Right lung (tissue), 5 donors: ENCODE measurements around the gene FRAS1. TPM values are rescaled to one million over a fixed set of nuclear protein-coding genes. Genes with fewer than 3 reads are reported as not detected.

Source experiments
- DNase-seq, 2 donors: peaks; one replicate each; pipeline ENCODE4 v3.0.0-alpha.2; 2013
- polyA plus RNA-seq, 5 donors: library from polyadenylated mRNA; unstranded; fragments of 120-200 nt; gene quantifications; one replicate each; pipeline versions ENCODE4 v1.2.1 to v1.2.3, GENCODE V29; 2013; ENCODE audit warnings: inconsistent platforms in 1 of 5, low replicate concordance in 1 of 5; ENCODE audit not compliant: insufficient read length in 5 of 5, insufficient read depth in 1 of 5

The FRAS1 gene
- polyA plus RNA-seq, 5 donors: 23.5 to 45.6 (median 42.8) TPM

DNA sequence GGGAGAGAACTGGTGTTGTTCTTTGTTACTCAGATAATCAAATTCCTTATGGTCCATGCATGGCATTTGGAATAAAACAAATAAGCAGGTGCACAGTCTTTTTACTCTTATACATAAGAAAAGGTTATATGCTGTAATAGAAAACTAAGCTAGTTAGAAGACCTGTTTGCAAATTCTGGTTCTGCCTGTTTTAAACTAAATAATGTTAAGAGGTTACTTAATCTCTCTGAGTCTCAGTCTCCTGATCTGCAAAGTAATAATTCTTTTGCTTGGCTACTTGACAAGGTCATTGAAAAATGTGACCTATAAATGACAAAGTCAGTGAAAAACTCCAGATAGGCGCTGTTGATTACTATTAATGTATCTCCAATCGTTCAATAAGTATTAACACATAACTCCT is 451.9 kb downstream of the FRAS1 start:
- DNase-seq: no peak

DNA sequence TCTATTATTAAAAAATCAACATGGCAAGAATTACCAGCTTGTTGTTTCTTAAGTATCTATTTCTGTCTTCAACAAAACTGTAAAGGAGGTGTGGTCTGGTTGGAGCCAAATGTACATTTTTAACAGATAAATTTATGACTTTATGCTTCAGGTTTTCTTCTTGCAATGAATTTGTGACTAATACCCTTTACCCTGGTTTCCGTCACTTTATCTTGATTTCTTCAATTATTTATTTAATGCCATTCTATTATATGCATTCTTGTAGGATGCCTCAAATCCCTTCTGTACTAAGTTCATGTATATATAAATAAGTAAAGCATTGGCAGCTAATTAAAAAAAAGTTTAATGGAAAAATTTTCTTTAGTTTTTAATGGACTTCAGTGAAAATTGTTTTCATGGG is 453.0 kb downstream of the FRAS1 start:
- DNase-seq: no peak

DNA sequence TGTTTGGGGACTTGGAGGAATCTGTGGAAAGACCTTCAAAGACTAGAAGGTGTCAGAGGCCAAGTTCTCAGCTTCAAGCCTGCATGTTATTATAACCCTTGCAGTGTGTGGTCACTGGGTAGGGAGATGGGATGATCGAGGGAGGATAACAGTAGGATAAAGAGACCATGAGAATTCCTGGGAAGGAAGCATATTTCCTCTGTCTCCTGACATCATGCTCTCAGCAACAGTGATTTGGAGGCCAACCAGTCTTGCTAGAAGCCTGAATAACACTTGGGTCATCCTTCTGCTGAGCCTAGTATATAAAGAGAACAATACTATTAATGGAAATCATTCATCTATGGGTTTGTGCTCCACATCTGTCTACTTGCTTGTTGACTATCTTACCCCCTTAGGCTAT is 453.6 kb downstream of the FRAS1 start:
- no peak for DNase-seq

DNA sequence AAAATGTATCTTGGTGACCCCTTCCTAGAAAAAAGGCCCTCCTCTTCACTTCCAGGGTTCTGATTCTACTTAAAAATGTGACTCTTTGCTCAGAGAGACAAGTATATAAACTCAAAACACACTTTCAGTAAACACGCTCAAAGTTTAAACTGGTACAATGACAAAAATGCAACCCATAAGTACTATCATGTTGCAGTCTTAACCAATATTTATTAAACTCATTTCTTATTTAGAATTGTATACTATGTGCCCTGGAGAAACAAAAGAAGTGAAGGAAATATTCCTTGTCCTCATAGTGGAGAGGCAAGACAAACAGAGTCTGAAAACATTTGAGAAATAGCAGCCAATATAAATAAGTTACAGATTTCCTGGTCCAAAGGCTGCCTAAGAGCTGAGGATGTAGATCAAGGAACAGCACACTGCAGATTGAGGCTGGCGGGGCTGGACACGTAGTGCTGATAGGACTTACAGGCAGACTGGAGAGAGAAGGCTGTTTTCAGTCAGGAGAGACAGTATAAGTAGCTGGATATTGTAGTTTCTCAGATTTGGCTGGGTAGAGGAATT is 455.3 kb downstream of the FRAS1 start:
- no peak for DNase-seq

DNA sequence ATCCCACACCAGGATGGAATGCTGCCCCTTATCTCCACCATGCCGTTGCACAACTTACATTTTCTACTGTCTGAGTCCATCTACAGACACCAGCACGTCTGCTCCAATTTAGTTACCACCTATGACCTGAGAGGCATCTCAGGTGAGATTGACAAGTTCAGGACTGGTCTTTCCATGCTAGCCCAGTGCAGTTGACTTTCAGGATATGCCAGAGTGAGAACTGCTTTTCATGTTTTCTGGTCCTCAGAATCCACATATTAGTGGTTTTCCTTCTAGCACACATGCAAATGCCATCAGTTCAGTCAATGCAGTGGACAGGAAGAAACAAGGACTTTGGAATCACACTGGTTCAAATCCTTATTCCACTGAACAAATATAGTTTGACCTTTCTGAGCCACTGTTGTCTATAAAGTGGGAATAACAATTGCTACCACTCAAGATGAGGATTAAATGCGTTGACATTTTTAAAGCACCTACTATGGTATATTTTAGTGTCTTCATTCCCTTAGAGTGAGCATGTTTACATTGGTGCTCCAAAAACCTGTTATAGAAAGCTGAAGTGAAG is 456.4 kb downstream of the FRAS1 start:
- no peak for DNase-seq

DNA sequence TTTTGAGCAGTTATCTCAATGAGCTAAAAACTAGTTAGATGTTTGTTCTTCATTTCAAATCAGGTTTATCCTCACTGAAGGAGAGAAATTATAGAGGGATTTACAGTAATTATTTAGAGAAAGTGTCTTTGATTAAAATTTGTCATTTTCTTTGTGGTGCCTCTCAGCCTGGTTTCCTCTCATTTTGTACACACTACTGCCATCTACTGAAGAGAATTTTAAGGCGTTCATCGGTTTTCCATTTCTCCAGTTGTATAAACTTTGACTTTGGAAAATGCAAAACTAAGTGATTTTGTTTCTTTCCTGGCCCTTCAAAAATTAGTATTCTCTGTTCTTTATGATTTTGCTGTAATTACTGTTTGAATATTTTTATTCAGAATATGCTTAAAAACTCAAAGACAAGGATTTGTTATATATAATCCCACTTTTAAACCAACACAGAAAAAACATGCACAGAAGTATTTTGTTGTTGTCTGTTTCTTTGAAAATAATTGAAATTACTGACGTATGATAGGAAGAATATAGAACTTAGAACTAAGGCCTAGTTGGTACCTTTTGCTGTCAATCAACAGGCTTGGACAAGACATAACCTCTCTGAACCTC is 460.0 kb downstream of the FRAS1 start:
- peak in 1 of 2 donors; percentile 36 for DNase-seq

DNA sequence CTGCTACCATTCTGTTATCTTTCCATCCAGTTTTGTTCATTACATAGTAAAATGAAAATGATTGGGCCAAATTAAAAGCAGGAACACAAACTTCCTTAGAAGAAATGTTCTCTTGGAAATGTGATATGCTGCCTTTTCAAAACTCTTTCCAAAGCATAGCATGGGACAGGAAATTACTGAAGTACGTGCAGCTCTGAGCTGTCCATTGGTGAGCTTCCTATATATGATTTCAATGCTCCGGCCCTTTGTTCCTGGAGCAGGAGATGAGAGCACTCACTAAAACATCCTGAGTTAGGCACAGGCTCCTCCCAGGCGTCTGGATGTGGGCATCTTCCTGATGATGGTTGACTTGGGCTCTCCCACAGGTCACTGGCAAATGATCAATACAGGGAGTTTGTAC is 461.4 kb downstream of the FRAS1 start:
- DNase-seq: no peak

DNA sequence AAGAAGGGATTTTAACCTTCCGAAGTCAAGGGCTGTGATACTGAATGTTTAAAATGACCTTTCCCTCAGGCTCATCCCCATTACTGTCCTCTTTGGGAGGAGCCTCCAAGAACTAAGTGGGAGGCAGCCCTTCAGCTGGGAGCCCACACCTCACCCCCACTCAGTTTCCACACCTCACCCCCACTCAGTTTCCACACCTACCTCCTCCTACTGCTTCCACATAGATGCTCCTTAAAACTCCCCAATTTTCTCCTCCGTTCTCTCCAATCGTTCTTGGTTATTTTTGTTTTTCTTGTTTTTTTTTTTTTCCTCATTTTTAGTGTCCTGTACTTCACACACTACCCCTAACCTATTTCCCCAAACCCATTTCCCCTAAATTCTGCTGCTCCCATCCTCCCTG is 462.8 kb downstream of the FRAS1 start:
- no peak for DNase-seq

DNA sequence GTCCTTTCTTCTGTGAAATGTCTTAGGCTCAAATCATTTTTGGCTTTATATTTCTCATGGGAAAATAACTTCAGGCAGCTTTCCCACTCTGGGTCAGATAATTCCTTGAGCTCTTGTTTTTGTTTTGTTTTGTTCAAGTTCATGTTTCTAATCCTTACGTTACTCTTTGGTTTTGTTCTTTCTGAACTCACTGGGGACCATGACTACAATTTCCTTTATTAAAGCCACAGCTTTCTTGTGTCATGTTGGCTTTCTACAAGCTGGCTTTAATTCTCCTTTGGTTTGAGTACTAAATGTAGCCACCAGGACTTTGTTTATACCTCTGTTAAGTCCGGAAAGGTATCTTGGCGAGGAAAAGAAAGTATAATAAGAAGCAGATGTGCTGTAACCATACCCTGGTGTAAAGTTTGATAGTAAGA is 463.7 kb downstream of the FRAS1 start:
- DNase-seq: no peak

DNA sequence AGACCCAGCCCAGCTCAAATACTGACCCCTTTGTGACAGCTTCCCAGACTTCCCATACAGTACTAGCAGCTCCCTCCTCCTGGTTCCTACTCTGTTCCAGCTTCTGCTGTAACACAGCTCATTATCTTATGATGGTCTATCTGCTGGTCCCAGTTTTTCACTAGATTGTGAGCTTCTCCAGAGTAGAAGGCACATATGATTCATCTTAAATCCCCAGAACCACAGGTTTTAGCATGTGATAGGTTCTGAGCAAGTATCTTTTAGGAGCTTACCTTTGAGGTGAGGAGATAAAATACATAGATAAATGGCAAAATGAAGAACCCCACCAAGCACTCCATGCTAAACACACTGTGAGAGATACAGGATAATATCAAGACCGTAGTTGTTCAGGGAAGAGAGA is 466.9 kb downstream of the FRAS1 start:
- DNase-seq: no peak

DNA sequence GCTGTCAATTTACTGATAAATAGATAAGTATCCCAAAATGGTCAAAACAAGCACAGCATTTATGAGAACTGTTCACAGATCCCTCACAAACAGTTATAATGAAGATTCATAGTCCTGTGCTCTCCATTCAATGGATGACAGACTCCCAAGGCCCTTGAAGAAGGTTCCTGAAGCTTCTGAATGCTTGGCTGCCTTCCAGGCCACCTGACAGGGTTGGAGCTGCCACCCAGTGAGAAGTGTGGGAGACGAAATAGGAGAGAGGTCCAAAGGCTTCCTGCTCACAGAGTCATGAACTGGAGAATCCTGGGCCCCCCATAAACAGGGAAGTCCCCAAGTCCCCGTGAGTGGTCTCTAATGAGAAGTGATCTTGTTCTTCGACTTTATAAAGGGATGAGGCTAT is 468.4 kb downstream of the FRAS1 start:
- DNase-seq: no peak

DNA sequence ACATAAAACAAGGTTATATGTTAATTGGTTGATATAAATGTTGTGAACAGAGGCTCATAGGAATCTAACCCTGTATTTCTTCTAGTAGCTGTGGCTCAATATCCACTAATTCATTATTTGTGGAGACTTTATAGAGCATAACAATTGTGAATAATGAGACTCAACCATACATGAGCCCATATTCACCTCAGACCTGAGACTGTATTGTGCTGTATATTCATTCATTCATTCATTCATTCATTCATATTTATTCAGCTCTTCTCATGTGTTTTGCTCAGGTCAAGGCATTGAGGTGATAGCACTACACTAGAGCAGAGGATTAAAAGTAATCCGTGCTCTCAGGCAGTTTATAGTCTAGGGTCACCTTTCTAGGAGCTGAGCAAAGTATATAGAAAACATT is 470.0 kb downstream of the FRAS1 start:
- DNase-seq: no peak

DNA sequence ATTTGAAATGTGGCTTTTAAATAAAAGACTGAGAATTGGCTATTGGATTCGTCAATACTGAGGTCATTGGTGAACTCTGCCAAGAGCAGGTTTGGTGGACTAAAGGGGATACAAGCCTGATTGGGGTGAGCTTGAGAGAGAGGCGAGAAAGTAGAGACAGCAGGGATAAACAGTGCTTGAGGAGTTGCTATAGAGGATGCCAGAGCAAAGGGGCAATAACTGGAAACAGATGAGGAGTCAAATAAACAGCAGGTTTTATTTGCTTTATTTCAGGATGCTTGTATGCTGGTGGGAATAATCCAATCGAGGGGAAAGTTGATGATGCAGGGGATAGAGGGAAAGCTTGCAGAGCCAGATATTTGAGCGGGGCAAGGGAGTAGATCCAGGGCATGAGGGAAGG is 470.4 kb downstream of the FRAS1 start:
- DNase-seq: no peak

DNA sequence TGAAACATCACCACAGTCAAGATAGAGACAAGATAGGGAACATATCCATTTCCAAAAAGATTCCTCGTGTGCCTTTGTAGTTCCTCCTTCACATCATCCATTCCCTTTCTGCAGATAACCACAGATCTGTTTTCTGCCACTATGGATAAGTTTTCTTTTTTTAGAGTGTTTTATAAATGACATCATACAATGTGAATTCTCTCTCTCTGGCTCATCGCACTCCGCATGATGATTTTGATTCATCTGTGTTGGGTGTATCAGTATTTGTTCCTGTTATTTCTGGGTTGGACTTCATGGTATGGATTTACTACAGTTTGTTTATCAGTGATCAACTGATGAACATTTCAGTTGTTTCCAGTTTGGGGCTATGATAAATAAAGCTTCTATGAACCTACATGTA is 471.2 kb downstream of the FRAS1 start:
- DNase-seq: no peak

DNA sequence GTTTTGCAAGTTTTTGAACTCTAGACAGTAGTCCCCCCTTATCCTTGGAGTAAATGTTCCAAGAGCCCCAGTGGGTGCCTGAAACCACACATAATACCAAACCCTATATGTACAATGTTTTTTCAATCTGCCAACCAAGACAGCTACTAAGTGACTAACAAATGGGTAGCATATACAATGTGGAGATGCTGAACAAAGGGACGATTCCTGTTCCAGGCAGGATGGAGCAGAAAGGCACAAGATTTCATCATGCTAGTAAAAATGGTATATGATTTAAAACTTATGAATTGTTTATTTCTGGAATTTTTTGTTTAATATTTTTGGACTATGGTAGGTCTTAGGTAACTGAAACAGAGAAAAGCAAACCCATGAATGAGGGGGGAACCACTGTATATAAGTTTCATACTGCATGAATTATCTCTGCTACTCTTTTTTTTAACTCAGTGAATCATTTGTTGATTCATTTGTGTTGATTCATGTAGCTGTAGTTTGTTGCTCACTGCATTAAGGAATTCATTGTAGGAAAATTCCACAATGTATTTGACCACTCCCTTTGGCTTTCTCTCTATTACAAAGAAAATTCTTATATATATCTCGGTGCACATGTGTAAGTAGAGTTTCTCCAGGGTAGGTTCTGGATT is 472.6 kb downstream of the FRAS1 start:
- DNase-seq: no peak

DNA sequence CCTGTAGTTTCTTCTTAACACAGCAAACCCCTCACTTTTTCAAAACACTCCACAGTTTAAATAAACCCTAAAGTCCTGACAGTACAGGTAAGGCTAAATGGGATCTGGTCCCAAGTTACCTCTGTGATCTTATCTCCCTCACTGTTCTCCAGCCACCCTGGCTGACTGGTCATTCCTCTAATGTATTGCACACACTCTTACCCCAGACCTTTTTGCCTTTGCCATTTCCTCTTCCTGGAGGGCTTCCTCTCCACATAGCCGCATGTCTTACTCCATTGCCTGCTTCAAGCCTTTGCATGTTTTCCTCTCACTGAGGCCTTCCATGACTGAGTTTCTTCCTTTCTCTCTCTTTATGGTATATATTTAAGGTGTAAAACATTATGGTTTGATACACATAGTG is 474.9 kb downstream of the FRAS1 start:
- DNase-seq: no peak

DNA sequence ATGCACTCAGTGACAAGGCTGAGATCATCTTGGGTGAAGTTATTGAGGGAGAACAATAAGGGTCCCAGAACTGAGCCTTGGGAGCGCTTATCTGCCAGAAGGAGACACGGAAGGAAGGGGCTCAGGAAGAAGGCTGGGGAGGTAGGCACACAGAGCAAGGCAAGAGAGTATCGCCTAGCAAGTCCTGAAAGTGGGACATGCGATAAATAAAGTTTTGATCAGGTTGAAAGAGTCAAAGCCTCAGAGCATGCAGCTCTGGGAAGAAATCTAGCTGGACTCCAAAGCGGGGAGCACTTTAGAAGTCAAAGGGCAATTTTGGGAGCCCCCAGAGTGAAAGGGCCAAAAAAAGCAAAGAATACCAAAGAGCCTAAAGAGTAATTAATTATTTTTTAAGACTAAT is 476.7 kb downstream of the FRAS1 start:
- no peak for DNase-seq

DNA sequence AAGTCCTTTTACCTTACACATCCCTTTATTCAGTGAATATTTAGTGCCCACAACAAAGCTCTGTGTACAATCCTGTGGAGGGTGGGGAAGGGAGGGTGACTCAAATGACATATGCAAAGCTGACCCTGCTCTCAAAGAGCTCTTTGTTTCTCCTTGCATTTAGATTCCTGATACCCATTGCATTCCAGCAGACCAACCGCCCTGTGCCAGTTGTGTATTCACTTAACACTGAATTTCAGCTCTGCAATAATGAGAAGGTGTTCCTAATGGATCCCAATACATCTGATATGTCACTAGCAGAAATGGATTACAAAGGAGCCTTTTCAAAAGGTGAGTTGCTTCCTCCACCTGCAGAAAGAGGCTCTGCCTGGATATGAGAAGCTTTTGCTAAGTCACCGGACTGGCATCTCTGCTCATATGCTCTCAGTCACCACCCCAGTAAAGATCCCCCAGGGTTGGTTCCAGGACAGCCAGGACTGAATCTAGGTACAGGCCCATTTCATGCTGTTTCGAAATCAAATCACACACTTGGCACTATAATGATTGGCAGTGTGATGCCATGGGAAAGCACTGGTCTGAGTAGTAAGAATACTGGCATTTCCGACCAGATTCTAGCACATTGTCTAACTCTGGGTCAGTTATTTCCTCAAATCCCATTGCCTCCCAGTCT is 477.3 kb downstream of the FRAS1 start:
- DNase-seq: no peak

DNA sequence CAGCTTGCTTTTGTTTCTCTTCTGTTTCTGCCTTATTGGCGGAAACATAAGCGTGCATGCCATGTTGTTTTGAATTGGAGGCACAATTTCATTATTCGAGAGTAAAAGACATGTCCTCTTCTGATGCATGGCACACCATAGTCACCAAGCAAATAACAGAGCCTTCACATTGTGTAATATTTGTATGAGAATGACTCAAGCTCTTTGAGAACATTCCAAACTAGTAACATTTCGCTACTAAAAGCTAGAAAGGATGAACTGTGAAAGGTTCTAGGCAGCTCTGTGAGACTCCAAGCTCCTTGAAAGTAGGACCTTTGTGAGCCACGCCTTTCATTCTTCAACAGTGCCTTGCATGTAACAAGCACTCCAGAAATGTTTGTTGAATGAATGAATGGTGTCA is 485.2 kb downstream of the FRAS1 start:
- DNase-seq: no peak

DNA sequence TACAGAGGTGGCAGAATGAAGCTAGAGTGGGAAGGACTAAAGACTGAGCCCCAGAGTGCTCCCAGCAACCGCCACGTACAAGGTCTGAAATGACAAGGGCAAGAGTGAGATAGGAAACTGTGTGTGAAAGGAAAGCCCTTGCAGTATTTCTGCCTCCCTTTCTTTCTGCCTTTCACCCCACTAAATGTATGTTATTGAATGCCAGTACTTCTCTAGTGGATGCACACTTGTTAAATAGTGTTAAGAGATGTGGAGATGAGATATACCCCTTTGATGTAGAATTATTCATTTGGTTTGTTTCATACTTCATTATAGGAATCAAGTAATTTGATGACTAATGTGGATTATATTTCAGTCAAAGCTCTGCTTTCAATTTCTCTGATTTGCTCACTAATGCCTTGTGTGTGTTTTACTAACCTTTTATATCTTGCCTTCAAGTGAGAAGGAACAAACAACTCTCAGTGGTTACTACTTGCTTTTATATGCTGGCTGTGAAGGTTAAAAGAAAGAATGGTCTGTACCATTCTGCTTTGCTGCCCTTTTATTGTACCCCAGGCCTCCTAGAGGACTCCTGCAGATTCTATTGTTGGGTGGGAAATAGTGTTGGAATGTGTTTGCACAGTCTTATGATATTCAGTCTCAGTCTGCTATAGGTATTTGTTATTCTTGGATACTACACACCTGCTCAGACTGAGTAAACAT is 486.5 kb downstream of the FRAS1 start:
- DNase-seq: no peak

DNA sequence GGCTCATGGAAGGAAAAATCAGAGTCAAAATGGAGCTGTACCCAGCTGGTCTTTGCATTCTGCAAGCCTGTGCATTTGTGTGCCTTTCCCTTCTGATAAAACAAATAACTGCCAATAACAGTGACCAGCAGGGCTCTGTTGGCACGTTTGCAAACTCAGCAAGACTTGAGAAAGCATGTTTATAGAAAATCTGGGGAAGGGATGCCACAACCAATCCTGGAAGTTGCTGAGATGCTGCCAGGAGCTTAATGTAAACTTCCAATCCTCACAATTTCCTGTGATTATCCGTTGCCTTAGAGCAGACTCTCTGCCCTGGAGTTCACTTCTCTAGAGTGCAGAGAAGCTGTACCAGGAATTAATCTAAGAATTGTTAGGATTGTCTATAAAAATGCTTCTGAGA is 487.6 kb downstream of the FRAS1 start:
- peak; percentile 33 to 34 for DNase-seq
